HFFc6 (cell line): ENCODE measurements around the gene UNC119. TPM values are rescaled to one million over a fixed set of nuclear protein-coding genes. Genes with fewer than 3 reads are reported as not detected.

Experiments
- DNase-seq: peaks from one replicate; pipeline ENCODE4 v3.0.0-alpha.2; 2018
- H3K27ac Mint-ChIP-seq: 2 replicates; pipeline ENCODE4 v1.8.0; 2020; ENCODE audit warnings: mild to moderate bottlenecking, mixed read lengths
- H3K27me3 Mint-ChIP-seq: 2 replicates; pipeline ENCODE4 v1.8.0; 2021; ENCODE audit warnings: mild to moderate bottlenecking, moderate library complexity, mixed read lengths; ENCODE audit not compliant: insufficient read depth
- H3K36me3 Mint-ChIP-seq: 2 replicates; pipeline ENCODE4 v1.8.0; 2021; ENCODE audit warnings: low read depth, mixed read lengths
- H3K4me1 Mint-ChIP-seq: 2 replicates; pipeline ENCODE4 v1.8.0; 2020; ENCODE audit warnings: low read depth, mixed read lengths
- H3K4me3 Mint-ChIP-seq: 2 replicates; pipeline ENCODE4 v1.8.0; 2020; ENCODE audit warnings: mild to moderate bottlenecking, moderate library complexity, mixed read lengths
- H3K9me3 Mint-ChIP-seq: 2 replicates; pipeline ENCODE4 v1.8.0; 2020; ENCODE audit warnings: mild to moderate bottlenecking, mixed read lengths
- CTCF ChIP-seq: fragments of 200-600 bp; sonication (generic); IDR thresholded peaks from 2 replicates; pipeline ENCODE4 v1.5.0; 2021; ENCODE audit warnings: antibody characterized with exemption, mild to moderate bottlenecking
- total RNA-seq, 6 experiments: library from RNA; stranded (reverse); fragmentation: NEBNext Ultra II Directional; extraction: Animal tissue kit (Norgen Biotek cat#: 25700); gene quantifications; 2 replicates in 1 of 6; 3 replicates in 5 of 6; pipeline ENCODE4 v1.2.3, GENCODE V29; 2021

The UNC119 gene
- total RNA-seq, 6 experiments from 2014 or later: 28.3 to 36.9 (median 30.1) TPM

GRCh38 chr17:28597606-28598383 is 45.4 kb upstream of the UNC119 start:
- Mint-ChIP-seq H3K36me3 (peaks cover 9% of the 10 kb centered on the region; the same call in 1 of the 2 replicates), H3K9me3 (no peaks in the 10 kb centered on the region), H3K4me1 (peaks cover 26% of the 10 kb centered on the region), H3K27me3 (peaks cover 3% of the 10 kb centered on the region), H3K4me3 (peak overlapping the region; percentile 97), H3K27ac (peak overlapping the region; percentile 95)
- no peak for DNase-seq
- TF ChIP-seq CTCF: no peak

- Mint-ChIP-seq H3K27me3 (no peaks in the 10 kb centered on the region; the same call in 1 of the 2 replicates), H3K27ac (no peak overlapping the region), H3K4me1 (peaks cover 2% of the 10 kb centered on the region), H3K4me3 (no peak overlapping the region), H3K36me3 (peaks cover 17% of the 10 kb centered on the region), H3K9me3 (no peaks in the 10 kb centered on the region)
- DNase-seq: no peak
- TF ChIP-seq CTCF: no peak
Measured at GRCh38 chr17:28592260-28592659, 39.8 kb upstream of the UNC119 start.

GRCh38 chr17:28585851-28586250 is 33.4 kb upstream of the UNC119 start:
- Mint-ChIP-seq H3K4me3 (no peak overlapping the region), H3K27ac (no peak overlapping the region), H3K9me3 (no peaks in the 10 kb centered on the region), H3K36me3 (peaks cover 14% of the 10 kb centered on the region; the same call in 1 of the 2 replicates), H3K4me1 (no peaks in the 10 kb centered on the region), H3K27me3 (no peaks in the 10 kb centered on the region; the same call in 1 of the 2 replicates)
- no peak for TF ChIP-seq CTCF
- DNase-seq: no peak

- no peak overlapping the region for H3K27ac Mint-ChIP-seq
- H3K4me3 Mint-ChIP-seq: no peak overlapping the region
- TF ChIP-seq CTCF: no peak
- DNase-seq: no peak
- no peaks in the 10 kb centered on the region for H3K4me1 Mint-ChIP-seq
- H3K36me3 Mint-ChIP-seq: peaks cover 14% of the 10 kb centered on the region; the same call in 1 of the 2 replicates
- H3K27me3 Mint-ChIP-seq: no peaks in the 10 kb centered on the region; the same call in 1 of the 2 replicates
- no peaks in the 10 kb centered on the region for H3K9me3 Mint-ChIP-seq
Measured at GRCh38 chr17:28584434-28584833, 32.0 kb upstream of the UNC119 start.

- no peaks in the 10 kb centered on the region; the same call in 1 of the 2 replicates for H3K27me3 Mint-ChIP-seq
- no peak overlapping the region for H3K4me3 Mint-ChIP-seq
- H3K27ac Mint-ChIP-seq: no peak overlapping the region
- no peak for TF ChIP-seq CTCF
- peaks cover 8% of the 10 kb centered on the region; the same call in 1 of the 2 replicates for H3K36me3 Mint-ChIP-seq
- no peak for DNase-seq
- no peaks in the 10 kb centered on the region for H3K9me3 Mint-ChIP-seq
- no peaks in the 10 kb centered on the region for H3K4me1 Mint-ChIP-seq
Measured at GRCh38 chr17:28582513-28582912, 30.1 kb upstream of the UNC119 start.
